Urothelium cell line (cell line): ENCODE measurements around the gene CASP9.
"Not testable (repeated sequence)": the region's sequence is repeated elsewhere in the genome, so short reads cannot be mapped to it uniquely, and the experiment has no call there.

Experiments
- DNase-seq: peaks from one replicate; pipeline ENCODE4 v3.0.0; 2011; ENCODE audit warnings: low spot score, mixed read lengths
- FAIRE-seq: peaks from 2 replicates; lab custom pipeline; 2011; peaks lifted over from hg19 to GRCh38; lab: Jason Lieb, UNC

The CASP9 gene

GRCh38 chr1:15471723-15472122 is 52.3 kb downstream of the CASP9 start:
- not testable (repeated sequence) for FAIRE-seq

GRCh38 chr1:15471067-15471466 is 52.9 kb downstream of the CASP9 start:
- not testable (repeated sequence) for DNase-seq, FAIRE-seq

More at GRCh38 chr1:15471723-15472122, 52.3 kb downstream of the CASP9 start:
- not testable (repeated sequence) for DNase-seq

- not testable (repeated sequence) for FAIRE-seq, DNase-seq
Observed at GRCh38 chr1:15469821-15470448, 54.1 kb downstream of the CASP9 start.

GRCh38 chr1:15469361-15469760 is 54.7 kb downstream of the CASP9 start:
- no peak for DNase-seq
- no peak for FAIRE-seq

GRCh38 chr1:15468145-15468544 is 55.9 kb downstream of the CASP9 start:
- DNase-seq (no peak), FAIRE-seq (no peak)

- not testable (repeated sequence) for FAIRE-seq, DNase-seq
Observed at GRCh38 chr1:15466955-15467625, 56.9 kb downstream of the CASP9 start.

- DNase-seq (no peak), FAIRE-seq (no peak)
Observed at GRCh38 chr1:15465674-15466073, 58.3 kb downstream of the CASP9 start.

- not testable (repeated sequence) for DNase-seq, FAIRE-seq
Observed at GRCh38 chr1:15463926-15464322, 60.1 kb downstream of the CASP9 start.

- DNase-seq, FAIRE-seq: not testable (repeated sequence)
Observed at GRCh38 chr1:15463064-15463800, 60.8 kb downstream of the CASP9 start.

GRCh38 chr1:15460708-15461095 is 63.3 kb downstream of the CASP9 start:
- FAIRE-seq (no peak), DNase-seq (no peak)

GRCh38 chr1:15459771-15460707 is 64.0 kb downstream of the CASP9 start:
- DNase-seq (no peak), FAIRE-seq (no peak)

- FAIRE-seq, DNase-seq: not testable (repeated sequence)
Observed at GRCh38 chr1:15458388-15458787, 65.6 kb downstream of the CASP9 start.

- no peak for FAIRE-seq
- DNase-seq = no peak
Observed at GRCh38 chr1:15457585-15457984, 66.4 kb downstream of the CASP9 start.

GRCh38 chr1:15456313-15456954 is 67.6 kb downstream of the CASP9 start, which contains the start of gene CELA2A:
CELA2A (plus strand) TSS chr1:15456732; CDS start chr1:15456754, 22 bp downstream.
- DNase-seq = no peak
- FAIRE-seq = no peak

GRCh38 chr1:15455522-15455921 is 68.5 kb downstream of the CASP9 start:
- DNase-seq (no peak), FAIRE-seq (peak; percentile 13)

GRCh38 chr1:15454256-15454655 is 69.8 kb downstream of the CASP9 start:
- DNase-seq (no peak), FAIRE-seq (no peak)

GRCh38 chr1:15453734-15454133 is 70.3 kb downstream of the CASP9 start:
- no peak for FAIRE-seq
- DNase-seq = no peak

GRCh38 chr1:15452866-15453571 is 71.0 kb downstream of the CASP9 start:
- DNase-seq (no peak), FAIRE-seq (no peak)

- DNase-seq = no peak
- no peak for FAIRE-seq
Observed at GRCh38 chr1:15452216-15452615, 71.8 kb downstream of the CASP9 start.
